Activated T-helper 2 cell treated with anti-CD3 and anti-CD28 coated beads, Interferon-gamma antibody, Interleukin-2, Interleukin-4, amounts not matched to agents 10 μg/mL and 5 μg/mL and 100 μg/mL, durations not matched to agents 14 hours and 24 hours and 36 hours (primary cell): Measurements from ENCODE around the gene ITIH1. TPM values are rescaled to one million over a fixed set of nuclear protein-coding genes. Genes with fewer than 3 reads are reported as not detected.

Source experiments
- DNase-seq: peaks from one replicate; pipeline ENCODE4 v3.0.0; 2021; ENCODE audit warnings: low spot score
- H3K27ac Mint-ChIP-seq: one replicate; pipeline ENCODE4 v1.8.0; 2021; ENCODE audit warnings: mixed read lengths
- H3K27me3 Mint-ChIP-seq: one replicate; pipeline ENCODE4 v1.8.0; 2021; ENCODE audit warnings: low read depth, mixed read lengths
- H3K36me3 Mint-ChIP-seq: one replicate; pipeline ENCODE4 v1.8.0; 2021; ENCODE audit warnings: low read depth, mixed read lengths
- H3K4me1 Mint-ChIP-seq: one replicate; pipeline ENCODE4 v1.8.0; 2021; ENCODE audit warnings: low read depth, mixed read lengths
- H3K4me3 Mint-ChIP-seq: one replicate; pipeline ENCODE4 v1.8.0; 2021; ENCODE audit warnings: low read depth, mild to moderate bottlenecking, moderate library complexity, mixed read lengths
- H3K9me3 Mint-ChIP-seq: one replicate; pipeline ENCODE4 v1.8.0; 2021; ENCODE audit warnings: mixed read lengths
- intact Hi-C: fragments of 100-400 bp; cut with micrococcal nuclease; formaldehyde crosslinking; loops from one replicate; pipeline ENCODE4 v1.15.1; 2023
- total RNA-seq: library from RNA; stranded (reverse); gene quantifications from 2 replicates; pipeline ENCODE4 v1.2.3, GENCODE V29; 2022

Gene ITIH1
- total RNA-seq, 1 donor from 2014 or later: not detected

- no peaks in the 10 kb centered on the region for H3K27me3 Mint-ChIP-seq
- no peak overlapping the region for H3K27ac Mint-ChIP-seq
These were observed 18.0 kb downstream of the ITIH1 start for GRCh38 chr3:52795298-52795900.

GRCh38 chr3:52796411-52796810, 19.0 kb downstream of the ITIH1 start:
- Mint-ChIP-seq H3K27ac (no peak overlapping the region), H3K9me3 (no peaks in the 10 kb centered on the region), H3K36me3 (no peaks in the 10 kb centered on the region), H3K4me1 (no peaks in the 10 kb centered on the region), H3K27me3 (no peaks in the 10 kb centered on the region), H3K4me3 (no peak overlapping the region)
- DNase-seq: no peak
- intact Hi-C loops: no loop called here

More at GRCh38 chr3:52795298-52795900, 18.0 kb downstream of the ITIH1 start:
- Mint-ChIP-seq H3K36me3 (no peaks in the 10 kb centered on the region), H3K9me3 (no peaks in the 10 kb centered on the region), H3K4me3 (no peak overlapping the region), H3K4me1 (no peaks in the 10 kb centered on the region)
- intact Hi-C loops: no loop called here
- DNase-seq: no peak

- Mint-ChIP-seq H3K4me1 (no peaks in the 10 kb centered on the region), H3K27me3 (no peaks in the 10 kb centered on the region), H3K4me3 (no peak overlapping the region), H3K9me3 (no peaks in the 10 kb centered on the region), H3K36me3 (no peaks in the 10 kb centered on the region), H3K27ac (no peak overlapping the region)
- DNase-seq: no peak
- intact Hi-C loops: no loop called here
These were observed 21.1 kb downstream of the ITIH1 start for GRCh38 chr3:52798376-52798977.

GRCh38 chr3:52798978-52799476, 21.6 kb downstream of the ITIH1 start:
- H3K9me3 Mint-ChIP-seq: no peaks in the 10 kb centered on the region
- intact Hi-C loops: no loop called here
- no peak overlapping the region for H3K27ac Mint-ChIP-seq
- H3K4me1 Mint-ChIP-seq: no peaks in the 10 kb centered on the region
- no peak overlapping the region for H3K4me3 Mint-ChIP-seq
- no peaks in the 10 kb centered on the region for H3K27me3 Mint-ChIP-seq
- H3K36me3 Mint-ChIP-seq: no peaks in the 10 kb centered on the region
- no peak for DNase-seq

DNA sequence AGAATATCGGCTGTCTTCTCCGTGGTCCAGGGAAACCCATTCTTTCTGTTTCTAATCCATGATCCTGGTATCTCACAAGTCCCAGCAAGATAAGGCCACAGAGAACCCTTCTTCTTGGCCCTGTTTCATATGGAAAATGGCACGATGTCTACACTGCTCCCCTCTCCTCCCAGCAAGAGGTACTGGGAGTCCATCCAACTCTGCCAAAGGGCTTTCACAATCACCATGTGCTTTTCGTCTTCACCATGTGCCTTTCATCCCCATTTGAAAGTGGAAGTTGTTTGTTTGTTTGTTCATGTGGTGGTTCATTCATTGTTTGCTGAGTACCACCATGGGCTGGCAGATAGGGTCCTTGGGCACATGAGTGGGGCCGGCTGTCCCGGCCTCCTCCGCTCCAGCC, 22.7 kb downstream of the ITIH1 start:
- no peaks in the 10 kb centered on the region for H3K4me1 Mint-ChIP-seq
- no peak for DNase-seq
- no peak overlapping the region for H3K27ac Mint-ChIP-seq
- H3K9me3 Mint-ChIP-seq: no peaks in the 10 kb centered on the region
- no peaks in the 10 kb centered on the region for H3K27me3 Mint-ChIP-seq
- no peaks in the 10 kb centered on the region for H3K36me3 Mint-ChIP-seq
- no peak overlapping the region for H3K4me3 Mint-ChIP-seq
- intact Hi-C loops: no loop called here

GRCh38 chr3:52801839-52802238, 24.4 kb downstream of the ITIH1 start:
- H3K9me3 Mint-ChIP-seq: no peaks in the 10 kb centered on the region
- no peaks in the 10 kb centered on the region for H3K4me1 Mint-ChIP-seq
- intact Hi-C loops: no loop called here
- no peaks in the 10 kb centered on the region for H3K27me3 Mint-ChIP-seq
- no peak for DNase-seq
- H3K4me3 Mint-ChIP-seq: no peak overlapping the region
- no peak overlapping the region for H3K27ac Mint-ChIP-seq
- no peaks in the 10 kb centered on the region for H3K36me3 Mint-ChIP-seq

GRCh38 chr3:52805270-52806039, 28.1 kb downstream of the ITIH1 start:
- Mint-ChIP-seq H3K9me3 (no peaks in the 10 kb centered on the region), H3K27me3 (no peaks in the 10 kb centered on the region), H3K4me3 (no peak overlapping the region), H3K27ac (no peak overlapping the region), H3K36me3 (no peaks in the 10 kb centered on the region), H3K4me1 (peaks cover 1% of the 10 kb centered on the region)
- intact Hi-C loops: no loop called here
- no peak for DNase-seq

DNA sequence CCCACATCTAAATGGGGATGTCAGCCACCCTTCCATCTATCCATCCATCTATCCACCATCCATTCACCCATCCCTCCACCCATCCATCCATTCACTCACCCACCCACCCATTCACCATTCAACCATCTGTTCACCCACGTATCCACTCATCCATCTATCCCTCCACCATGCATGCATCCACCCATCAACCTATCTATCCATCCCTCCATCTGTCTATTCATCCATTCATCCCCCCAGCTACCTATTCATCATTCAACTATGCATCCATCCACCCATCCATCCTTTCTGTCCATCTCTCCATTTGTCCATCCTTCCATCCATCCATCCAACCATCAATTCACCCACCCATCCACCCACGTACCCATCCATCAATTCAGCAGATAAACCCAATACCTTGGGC, 31.8 kb downstream of the ITIH1 start:
- H3K4me3 Mint-ChIP-seq: no peak overlapping the region
- no peaks in the 10 kb centered on the region for H3K27me3 Mint-ChIP-seq
- no peak overlapping the region for H3K27ac Mint-ChIP-seq
- H3K36me3 Mint-ChIP-seq: no peaks in the 10 kb centered on the region
- no peak for DNase-seq
- intact Hi-C loops: no loop called here
- H3K9me3 Mint-ChIP-seq: no peaks in the 10 kb centered on the region
- peaks cover 1% of the 10 kb centered on the region for H3K4me1 Mint-ChIP-seq

- Mint-ChIP-seq H3K27me3 (no peaks in the 10 kb centered on the region), H3K4me3 (no peak overlapping the region), H3K9me3 (no peaks in the 10 kb centered on the region), H3K27ac (no peak overlapping the region), H3K36me3 (no peaks in the 10 kb centered on the region), H3K4me1 (peaks cover 1% of the 10 kb centered on the region)
- DNase-seq: no peak
- intact Hi-C loops: no loop called here
These were observed 32.4 kb downstream of the ITIH1 start for GRCh38 chr3:52809662-52810377.

DNA sequence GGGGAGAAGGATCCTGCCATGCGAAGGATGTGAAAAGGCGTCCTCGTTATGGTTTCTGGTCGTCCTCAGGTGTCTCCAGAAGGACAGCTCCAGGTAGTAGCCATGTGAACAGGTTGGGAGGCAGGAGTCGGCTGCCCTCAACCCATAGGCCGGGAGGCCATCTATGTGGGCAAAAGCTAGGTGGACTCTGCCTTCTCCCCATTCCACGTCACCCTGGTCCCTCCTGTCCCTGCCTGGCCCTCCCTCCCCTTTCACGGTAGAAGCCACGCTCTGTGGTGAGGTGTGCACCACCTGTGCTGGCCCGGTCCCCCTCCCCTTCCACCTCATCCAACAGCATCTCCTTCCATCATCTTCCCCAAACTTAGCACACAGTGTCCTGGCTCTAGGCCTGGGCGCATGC, 33.5 kb downstream of the ITIH1 start:
- DNase-seq: no peak
- intact Hi-C loops: no loop called here
- no peak overlapping the region for H3K27ac Mint-ChIP-seq
- no peaks in the 10 kb centered on the region for H3K36me3 Mint-ChIP-seq
- H3K4me3 Mint-ChIP-seq: no peak overlapping the region
- no peaks in the 10 kb centered on the region for H3K27me3 Mint-ChIP-seq
- peaks cover 1% of the 10 kb centered on the region for H3K4me1 Mint-ChIP-seq
- H3K9me3 Mint-ChIP-seq: no peaks in the 10 kb centered on the region

- Mint-ChIP-seq H3K27me3 (no peaks in the 10 kb centered on the region), H3K36me3 (no peaks in the 10 kb centered on the region), H3K27ac (no peak overlapping the region), H3K4me1 (peaks cover 1% of the 10 kb centered on the region), H3K4me3 (no peak overlapping the region), H3K9me3 (no peaks in the 10 kb centered on the region)
- intact Hi-C loops: no loop called here
- DNase-seq: no peak
These were observed 34.1 kb downstream of the ITIH1 start for GRCh38 chr3:52811452-52812011.

- Mint-ChIP-seq H3K4me1 (peaks cover 1% of the 10 kb centered on the region), H3K4me3 (no peak overlapping the region), H3K27me3 (no peaks in the 10 kb centered on the region), H3K9me3 (no peaks in the 10 kb centered on the region), H3K27ac (no peak overlapping the region), H3K36me3 (no peaks in the 10 kb centered on the region)
- DNase-seq: no peak
- intact Hi-C loops: no loop called here
These were observed 36.4 kb downstream of the ITIH1 start for GRCh38 chr3:52813810-52814209.
